Measurements from ENCODE around the gene FOXE1.

DNA sequence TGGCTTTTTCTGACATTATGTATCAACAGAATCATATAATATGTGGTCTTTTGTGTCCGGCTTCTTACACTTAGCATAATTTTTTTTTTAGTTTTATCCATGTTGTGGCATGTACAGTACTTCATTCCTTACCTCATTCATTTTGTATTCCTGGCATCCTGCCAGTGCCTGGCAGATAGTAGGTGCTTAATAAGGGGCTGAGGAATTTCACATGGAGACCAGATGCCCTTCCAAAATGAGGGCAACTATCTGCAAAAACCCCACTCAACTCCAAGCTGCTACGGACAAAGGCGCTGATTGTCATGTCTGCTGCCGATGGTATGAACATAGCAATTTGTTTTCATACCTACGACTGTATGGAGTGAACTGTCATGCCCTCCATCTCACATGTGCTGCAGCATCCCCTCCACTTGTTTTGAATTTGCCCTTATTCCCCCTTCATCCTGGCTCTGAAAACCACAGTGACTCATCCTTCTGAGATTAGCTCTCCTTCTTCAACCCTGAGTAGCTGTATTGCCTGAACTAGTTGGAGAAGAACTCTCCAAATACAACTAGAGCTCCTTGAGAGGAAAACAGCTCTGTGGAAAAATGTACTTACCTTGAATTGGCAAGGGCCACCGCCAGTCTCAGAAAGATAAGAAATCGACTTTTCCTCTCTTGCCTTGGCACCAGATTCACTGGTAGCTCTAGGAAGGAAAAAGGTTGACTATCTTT lies 41.3 kb upstream of the FOXE1 start:
- TF ChIP-seq POLR2A (IDR thresholded peaks at IDR 0.05; ENCODE audit: borderline replicate concordance, extremely low read depth, insufficient read depth, insufficient read length) = no peak
- TF ChIP-seq EZH2 (IDR thresholded peaks at IDR 0.05) = no peak
- TF ChIP-seq, protein P1, sequence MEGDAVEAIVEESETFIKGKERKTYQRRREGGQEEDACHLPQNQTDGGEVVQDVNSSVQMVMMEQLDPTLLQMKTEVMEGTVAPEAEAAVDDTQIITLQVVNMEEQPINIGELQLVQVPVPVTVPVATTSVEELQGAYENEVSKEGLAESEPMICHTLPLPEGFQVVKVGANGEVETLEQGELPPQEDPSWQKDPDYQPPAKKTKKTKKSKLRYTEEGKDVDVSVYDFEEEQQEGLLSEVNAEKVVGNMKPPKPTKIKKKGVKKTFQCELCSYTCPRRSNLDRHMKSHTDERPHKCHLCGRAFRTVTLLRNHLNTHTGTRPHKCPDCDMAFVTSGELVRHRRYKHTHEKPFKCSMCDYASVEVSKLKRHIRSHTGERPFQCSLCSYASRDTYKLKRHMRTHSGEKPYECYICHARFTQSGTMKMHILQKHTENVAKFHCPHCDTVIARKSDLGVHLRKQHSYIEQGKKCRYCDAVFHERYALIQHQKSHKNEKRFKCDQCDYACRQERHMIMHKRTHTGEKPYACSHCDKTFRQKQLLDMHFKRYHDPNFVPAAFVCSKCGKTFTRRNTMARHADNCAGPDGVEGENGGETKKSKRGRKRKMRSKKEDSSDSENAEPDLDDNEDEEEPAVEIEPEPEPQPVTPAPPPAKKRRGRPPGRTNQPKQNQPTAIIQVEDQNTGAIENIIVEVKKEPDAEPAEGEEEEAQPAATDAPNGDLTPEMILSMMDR (IDR thresholded peaks at IDR 0.05 in 2 of 3, conservative IDR thresholded peaks at IDR 0.05 in 1 of 3; ENCODE audit: borderline replicate concordance in 1 of 3, insufficient read depth in 1 of 3, low read depth in 2 of 3, low read length in 2 of 3) = no peak
- TF ChIP-seq YY1 (IDR thresholded peaks at IDR 0.05; ENCODE audit: extremely low read depth, insufficient replicate concordance, low read depth, low read length) = no peak
- no peak for TF ChIP-seq POLR2AphosphoS5 (IDR thresholded peaks at IDR 0.05; ENCODE audit: low read depth, low read length)
- TF ChIP-seq, protein P2, sequence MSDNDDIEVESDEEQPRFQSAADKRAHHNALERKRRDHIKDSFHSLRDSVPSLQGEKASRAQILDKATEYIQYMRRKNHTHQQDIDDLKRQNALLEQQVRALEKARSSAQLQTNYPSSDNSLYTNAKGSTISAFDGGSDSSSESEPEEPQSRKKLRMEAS (IDR thresholded peaks at IDR 0.05) = no peak
- no peak for TF ChIP-seq CEBPB (IDR thresholded peaks at IDR 0.05; ENCODE audit: low read depth)
- TF ChIP-seq SP1 (IDR thresholded peaks at IDR 0.05; ENCODE audit: low read depth) = no peak
- TF ChIP-seq, protein P3, sequence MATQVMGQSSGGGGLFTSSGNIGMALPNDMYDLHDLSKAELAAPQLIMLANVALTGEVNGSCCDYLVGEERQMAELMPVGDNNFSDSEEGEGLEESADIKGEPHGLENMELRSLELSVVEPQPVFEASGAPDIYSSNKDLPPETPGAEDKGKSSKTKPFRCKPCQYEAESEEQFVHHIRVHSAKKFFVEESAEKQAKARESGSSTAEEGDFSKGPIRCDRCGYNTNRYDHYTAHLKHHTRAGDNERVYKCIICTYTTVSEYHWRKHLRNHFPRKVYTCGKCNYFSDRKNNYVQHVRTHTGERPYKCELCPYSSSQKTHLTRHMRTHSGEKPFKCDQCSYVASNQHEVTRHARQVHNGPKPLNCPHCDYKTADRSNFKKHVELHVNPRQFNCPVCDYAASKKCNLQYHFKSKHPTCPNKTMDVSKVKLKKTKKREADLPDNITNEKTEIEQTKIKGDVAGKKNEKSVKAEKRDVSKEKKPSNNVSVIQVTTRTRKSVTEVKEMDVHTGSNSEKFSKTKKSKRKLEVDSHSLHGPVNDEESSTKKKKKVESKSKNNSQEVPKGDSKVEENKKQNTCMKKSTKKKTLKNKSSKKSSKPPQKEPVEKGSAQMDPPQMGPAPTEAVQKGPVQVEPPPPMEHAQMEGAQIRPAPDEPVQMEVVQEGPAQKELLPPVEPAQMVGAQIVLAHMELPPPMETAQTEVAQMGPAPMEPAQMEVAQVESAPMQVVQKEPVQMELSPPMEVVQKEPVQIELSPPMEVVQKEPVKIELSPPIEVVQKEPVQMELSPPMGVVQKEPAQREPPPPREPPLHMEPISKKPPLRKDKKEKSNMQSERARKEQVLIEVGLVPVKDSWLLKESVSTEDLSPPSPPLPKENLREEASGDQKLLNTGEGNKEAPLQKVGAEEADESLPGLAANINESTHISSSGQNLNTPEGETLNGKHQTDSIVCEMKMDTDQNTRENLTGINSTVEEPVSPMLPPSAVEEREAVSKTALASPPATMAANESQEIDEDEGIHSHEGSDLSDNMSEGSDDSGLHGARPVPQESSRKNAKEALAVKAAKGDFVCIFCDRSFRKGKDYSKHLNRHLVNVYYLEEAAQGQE (IDR thresholded peaks at IDR 0.05; ENCODE audit: low read depth) = no peak
- TF ChIP-seq, protein P4, sequence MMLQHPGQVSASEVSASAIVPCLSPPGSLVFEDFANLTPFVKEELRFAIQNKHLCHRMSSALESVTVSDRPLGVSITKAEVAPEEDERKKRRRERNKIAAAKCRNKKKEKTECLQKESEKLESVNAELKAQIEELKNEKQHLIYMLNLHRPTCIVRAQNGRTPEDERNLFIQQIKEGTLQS (IDR thresholded peaks at IDR 0.05) = no peak

Measured in HCT116 (cell line).